Activated CD8-positive, alpha-beta memory T cell treated with anti-CD3 and anti-CD28 coated beads, Interleukin-2, amount 50 U/mL, for 24 hours (primary cell): ENCODE measurements around the gene EPS8L1.
A peak's percentile ranks its signal among the peaks of the same experiment; 100 is the strongest.

Source experiments
- DNase-seq: peaks from one replicate; pipeline ENCODE4 v3.0.0-alpha.2; 2020; ENCODE audit errors: extremely low read depth

EPS8L1 gene

DNA sequence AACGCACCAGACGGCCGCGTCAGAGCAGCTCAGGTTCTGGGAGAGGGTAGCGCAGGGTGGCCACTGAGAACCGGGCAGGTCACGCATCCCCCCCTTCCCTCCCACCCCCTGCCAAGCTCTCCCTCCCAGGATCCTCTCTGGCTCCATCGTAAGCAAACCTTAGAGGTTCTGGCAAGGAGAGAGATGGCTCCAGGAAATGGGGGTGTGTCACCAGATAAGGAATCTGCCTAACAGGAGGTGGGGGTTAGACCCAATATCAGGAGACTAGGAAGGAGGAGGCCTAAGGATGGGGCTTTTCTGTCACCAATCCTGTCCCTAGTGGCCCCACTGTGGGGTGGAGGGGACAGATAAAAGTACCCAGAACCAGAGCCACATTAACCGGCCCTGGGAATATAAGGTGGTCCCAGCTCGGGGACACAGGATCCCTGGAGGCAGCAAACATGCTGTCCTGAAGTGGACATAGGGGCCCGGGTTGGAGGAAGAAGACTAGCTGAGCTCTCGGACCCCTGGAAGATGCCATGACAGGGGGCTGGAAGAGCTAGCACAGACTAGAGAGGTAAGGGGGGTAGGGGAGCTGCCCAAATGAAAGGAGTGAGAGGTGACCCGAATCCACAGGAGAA is 39.9 kb downstream of the EPS8L1 start:
- DNase-seq: no peak

DNA sequence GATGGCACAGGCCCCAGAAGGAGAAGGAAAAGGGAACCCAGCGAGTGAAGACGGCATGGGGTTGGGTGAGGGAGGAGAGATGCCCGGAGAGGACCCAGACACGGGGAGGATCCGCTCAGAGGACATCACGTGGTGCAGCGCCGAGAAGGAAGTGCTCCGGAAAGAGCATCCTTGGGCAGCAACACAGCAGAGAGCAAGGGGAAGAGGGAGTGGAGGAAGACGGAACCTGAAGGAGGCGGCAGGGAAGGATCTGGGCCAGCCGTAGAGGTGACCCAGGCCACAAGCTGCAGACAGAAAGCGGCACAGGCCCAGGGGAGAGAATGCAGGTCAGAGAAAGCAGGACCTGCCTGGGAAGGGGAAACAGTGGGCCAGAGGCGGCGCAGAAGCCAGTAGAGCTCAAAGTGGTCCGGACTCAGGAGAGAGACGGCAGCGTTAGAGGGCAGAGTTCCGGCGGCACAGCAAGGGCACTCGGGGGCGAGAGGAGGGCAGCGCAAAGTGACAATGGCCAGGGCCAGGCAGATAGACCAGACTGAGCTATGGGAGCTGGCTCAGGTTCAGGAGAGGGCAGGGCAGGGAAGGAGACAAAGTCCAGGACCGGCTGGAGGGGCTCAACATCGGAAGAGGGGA is 40.7 kb downstream of the EPS8L1 start:
- no peak for DNase-seq

DNA sequence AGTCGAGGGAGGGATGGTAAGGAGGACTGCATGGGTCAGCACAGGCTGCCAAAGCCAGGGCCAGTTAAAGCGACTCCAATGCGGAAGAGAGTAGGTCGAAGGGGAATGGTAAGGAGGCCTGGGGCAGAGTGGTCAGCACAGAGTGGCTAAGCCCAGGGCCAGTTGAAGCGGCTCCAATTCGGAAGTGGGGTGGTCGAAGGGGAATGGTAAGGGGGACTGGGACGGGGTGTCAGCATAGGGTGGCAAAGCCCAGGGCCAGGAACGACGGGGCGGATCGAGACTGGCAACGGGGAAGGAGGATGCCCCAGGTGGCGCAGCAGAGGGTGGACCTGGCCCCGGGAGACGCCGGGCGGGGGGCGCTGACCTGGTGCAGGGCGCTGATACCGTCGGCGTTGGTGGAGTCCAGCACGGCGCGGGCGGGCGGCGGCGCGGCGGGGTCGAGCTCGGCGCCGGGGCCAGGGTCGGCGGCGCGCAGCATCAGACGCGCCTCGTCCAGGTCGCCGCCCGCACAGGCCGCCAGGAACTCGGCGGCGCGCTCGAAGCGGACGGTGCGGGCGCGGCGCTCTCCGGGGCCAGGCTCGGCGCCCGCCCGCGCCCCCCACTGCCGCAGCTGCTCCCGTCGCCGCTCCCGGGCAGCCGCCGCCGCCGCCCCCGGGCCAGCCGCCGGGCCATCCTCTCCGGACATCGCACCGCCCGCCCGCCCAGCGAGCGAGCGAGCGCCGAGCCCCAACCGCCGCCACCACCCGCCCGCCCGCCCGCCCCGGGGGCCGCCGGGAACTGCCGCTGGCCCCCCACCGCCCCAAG is 41.4 kb downstream of the EPS8L1 start, which contains the start of gene PPP1R12C:
TSS of gene PPP1R12C (minus strand) at position 779 of the 804 bp plus-strand sequence. CDS start at position 685, 94 bp downstream.
- no peak for DNase-seq

DNA sequence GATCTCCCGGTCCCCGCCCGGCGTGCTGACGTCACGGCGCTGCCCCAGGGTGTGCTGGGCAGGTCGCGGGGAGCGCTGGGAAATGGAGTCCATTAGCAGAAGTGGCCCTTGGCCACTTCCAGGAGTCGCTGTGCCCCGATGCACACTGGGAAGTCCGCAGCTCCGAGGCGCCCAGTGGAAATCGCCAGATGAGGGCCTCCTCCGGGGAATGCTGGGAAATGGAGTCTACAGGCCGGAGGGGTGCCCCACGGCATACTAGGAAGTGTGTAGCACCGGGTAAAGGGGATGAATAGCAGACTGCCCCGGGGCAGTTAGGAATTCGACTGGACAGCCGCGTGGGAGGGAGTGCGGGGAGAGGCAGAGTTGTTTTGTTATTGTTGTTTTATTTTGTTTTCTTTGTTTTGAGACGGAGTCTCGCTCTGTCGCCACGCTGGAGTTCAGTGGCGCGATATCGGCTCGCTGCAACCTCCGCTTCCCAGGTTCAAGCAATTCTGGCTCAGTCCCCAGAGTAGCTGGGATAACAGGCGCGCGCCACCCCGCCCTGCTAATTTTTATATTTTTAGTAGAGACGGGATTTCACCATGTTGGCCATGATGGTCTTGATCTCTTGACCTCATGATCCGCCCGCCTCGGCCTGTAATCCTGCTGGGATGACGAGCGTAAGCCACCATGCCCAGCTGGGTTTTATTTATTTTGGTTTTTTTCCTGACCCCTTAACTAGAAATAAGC is 42.2 kb downstream of the EPS8L1 start:
- peak; percentile 91 for DNase-seq

DNA sequence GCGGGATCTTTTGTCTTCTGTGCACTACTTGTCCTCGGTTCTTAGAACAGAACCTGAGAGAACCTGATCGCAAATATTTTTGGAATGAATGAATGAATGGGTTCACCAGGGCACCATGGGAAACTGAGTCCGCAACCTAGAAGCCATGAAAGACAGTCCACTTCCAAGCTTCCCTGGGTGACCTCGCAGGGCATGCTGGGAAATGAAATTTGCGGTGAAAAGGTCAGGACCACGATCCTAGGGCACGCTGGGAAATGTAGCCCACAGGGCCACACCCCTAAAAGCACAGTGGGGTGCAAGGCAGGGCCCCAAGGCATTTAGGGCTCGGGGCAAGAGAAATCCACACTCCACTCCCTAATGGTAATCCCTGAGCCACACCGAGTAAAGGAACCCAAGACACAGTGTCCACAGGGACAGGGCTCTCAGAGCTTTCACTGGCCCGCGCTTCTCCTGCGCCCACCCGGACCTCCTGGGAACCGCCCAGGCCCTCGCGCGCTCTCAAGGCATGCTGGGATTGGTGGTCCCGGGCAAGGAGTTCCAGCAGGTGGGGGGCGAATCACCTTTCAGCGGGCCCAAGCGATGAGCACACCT is 42.8 kb downstream of the EPS8L1 start:
- no peak for DNase-seq

DNA sequence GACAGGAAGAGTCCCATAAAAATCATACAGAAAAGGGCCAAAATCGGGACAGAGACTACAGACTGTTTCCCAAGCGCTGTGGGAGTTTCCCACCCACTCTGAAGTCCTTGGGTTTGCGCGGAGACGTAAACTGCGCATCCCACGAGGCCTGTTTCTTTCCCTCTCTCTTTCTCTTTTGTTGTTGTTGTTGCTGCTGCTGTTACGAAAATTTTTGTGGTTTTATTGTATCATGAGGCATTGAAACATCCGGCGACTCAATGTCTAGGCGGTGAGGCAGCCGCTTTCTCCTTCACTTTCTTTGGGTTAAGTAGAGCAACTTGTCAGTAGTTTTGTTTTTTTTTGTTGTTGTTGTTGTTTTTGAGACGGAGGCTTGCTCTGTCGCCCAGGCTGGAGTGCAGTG is 43.4 kb downstream of the EPS8L1 start:
- DNase-seq: no peak

DNA sequence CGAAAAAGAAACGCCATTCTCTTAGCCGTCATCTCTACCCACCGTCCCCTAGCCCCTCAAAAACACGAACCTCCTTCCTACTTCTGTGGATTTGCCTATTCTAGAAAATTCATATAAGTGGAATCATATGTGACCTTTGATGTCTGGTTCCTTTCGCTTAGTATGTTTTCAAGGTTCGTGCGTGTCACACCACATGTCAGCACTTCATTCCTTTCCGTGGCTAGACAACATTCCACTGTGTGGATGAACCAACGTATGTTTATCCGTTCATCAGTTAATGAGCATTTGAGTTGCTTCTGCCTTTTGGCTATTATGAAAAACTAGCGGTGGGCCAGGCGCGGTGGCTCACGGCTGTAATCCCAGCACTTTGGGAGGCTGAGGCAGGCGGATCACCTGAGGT is 55.8 kb downstream of the EPS8L1 start:
- no peak for DNase-seq

DNA sequence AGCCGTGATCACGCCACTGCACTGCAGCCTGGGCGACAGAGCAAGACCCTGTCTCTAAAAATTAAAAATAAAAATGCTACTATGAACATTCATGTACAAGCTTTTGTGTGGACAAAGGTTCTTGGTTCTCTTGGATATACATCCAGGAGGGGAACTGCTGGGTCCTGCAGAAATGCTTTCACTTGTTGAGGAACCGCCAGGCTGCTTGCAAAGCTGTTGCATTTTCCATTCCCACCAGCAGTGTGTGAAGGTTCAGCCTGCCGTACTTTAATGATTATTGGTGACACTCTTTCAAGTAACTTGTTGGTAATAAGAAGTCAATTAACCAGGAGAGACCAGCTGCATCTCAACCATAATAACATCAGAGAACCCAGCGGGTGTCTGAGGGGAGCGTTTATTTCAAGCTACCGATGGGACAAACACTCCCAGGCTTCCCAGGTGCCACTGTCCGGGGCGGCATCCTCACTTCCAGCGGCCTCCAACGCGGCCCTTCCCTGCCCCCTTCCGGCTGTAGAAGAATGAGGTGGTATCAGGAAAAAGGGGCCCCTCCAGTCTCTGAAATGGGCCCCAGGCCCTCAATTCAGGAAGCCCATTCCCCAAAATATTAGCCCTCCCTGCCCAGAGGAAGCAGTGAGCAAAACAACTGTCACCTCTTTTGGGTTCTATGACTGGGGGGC is 56.9 kb downstream of the EPS8L1 start:
- DNase-seq: no peak

DNA sequence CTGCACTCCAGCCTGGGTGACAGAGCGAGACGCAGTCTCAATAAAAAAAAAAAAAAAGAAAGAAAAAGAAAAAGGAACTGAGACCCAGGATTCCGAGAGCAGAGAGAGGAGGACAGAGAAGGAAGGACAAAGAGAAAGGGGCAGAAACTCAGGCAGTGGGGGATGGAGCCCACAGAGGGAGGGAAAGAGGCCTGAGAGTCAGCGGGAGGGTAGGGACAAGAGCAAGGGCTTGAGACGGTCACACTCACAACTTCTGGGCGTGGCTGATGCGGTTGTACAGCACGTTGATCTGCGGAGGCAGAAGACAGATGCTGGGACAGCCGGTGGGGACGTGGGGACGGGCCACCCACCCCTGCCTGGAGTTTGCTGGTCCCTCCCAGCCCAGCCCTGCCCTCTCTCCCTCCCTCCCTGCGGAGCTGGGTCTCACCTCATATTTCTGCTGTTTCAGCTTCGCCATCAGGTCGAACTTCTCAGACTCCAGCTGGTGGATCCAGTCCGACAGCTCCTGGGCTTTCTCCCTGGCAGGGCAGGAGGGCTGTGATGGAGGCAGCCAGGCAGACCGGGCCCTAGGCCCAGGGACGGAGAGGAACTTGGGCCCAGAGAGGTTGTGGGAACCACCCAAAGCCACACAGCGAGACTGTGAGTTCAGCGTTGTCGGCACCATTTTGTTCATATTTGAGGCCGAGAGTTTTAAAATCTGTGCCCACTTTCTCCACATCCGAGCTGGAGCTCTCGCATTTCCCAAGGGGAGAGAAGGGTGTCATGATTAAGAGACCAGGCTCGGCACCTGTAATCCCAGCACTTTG is 58.2 kb downstream of the EPS8L1 start:
- DNase-seq: no peak

DNA sequence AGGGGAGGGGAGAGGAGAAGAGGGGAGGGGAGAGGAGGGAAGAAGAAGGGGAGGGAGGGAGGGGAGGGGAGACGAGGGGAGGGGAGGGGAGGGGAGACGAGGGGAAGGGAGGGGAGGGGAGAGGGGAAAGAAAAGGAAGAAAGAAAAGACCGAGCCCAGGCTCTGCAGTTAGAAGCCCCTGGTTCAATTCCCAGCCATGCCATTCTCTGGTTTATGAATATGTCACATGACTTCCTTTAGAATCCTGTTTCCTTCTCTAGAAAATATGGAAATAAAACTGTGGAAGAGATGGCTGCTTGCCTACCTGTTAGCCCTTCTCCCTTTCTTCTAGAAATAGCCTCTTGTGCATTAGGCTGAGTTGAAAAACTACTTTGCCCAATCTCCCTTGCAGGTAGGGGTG is 59.1 kb downstream of the EPS8L1 start:
- DNase-seq: no peak

DNA sequence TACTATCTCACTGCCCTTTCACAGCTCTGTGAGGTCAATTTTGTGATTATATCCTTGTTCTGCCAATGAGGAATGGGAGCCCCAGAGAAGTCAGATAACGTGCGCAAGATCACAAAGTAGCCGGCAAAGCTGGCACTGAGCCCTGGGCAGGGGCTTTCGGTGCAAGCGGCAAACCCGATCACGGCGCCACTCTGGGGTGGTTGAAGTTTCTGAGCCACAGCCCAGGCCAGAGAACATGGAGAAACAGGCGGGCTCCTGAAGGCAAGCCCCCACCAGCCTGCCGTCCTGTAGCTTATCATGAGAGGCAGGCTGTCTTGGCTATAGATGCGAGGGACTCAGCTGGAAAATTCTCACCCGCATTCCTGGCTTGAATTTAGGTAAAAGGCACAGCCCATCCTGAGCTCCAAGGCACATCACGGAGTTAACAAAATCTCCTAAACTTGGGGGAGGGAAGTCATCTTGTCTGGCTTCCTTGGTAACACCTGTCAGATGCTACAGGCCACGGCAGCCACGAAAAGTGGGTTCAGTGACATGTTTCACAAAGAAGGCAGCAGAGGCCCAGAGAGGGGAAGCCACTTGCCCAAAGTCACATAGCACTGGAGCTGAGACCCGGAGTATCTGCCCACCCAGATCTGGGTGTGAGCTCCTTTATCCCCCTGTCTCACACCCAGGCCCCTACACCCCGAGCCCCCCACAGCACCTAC is 60.9 kb downstream of the EPS8L1 start:
- DNase-seq: no peak
